BLaER1 treated with 17β-estradiol and CSF1 and Interleukin-3, amounts not matched to agents 10 nM and 100 nM (cell line): ENCODE data around the gene SPAG16.

Source experiments
- H3K27ac ChIP-seq, 11 experiments: shearing (Covaris generic); formaldehyde crosslinking; 2 replicates each; pipeline ENCODE4 v1.8.1; 2022
- H3K27me3 ChIP-seq, 11 experiments: shearing (Covaris generic); formaldehyde crosslinking; 2 replicates each; pipeline ENCODE4 v1.8.1; 2022
- H3K36me3 ChIP-seq, 11 experiments: shearing (Covaris generic); formaldehyde crosslinking; 2 replicates each; pipeline ENCODE4 v1.8.1; 2022
- H3K4me1 ChIP-seq, 10 experiments: shearing (Covaris generic); formaldehyde crosslinking; 2 replicates each; pipeline ENCODE4 v1.8.1; 2022
- H3K4me2 ChIP-seq, 11 experiments: shearing (Covaris generic); formaldehyde crosslinking; 2 replicates each; pipeline ENCODE4 v1.8.1; 2022
- H3K4me3 ChIP-seq, 10 experiments: shearing (Covaris generic); formaldehyde crosslinking; 2 replicates each; pipeline ENCODE4 v1.8.1; 2022
- H3K9ac ChIP-seq, 11 experiments: shearing (Covaris generic); formaldehyde crosslinking; 2 replicates each; pipeline ENCODE4 v1.8.1; 2022
- H3K9me3 ChIP-seq, 11 experiments: shearing (Covaris generic); formaldehyde crosslinking; replicated peaks in 1 of 11; 2 replicates each; pipeline ENCODE4 v1.8.1; 2022
- H4K20me1 ChIP-seq, 11 experiments: shearing (Covaris generic); formaldehyde crosslinking; 2 replicates each; pipeline ENCODE4 v1.8.1; 2022
- Cebpa-rat ChIP-seq, 11 experiments: shearing (Covaris generic); IDR thresholded peaks; 2 replicates each; pipeline ENCODE4 v1.8.1; 2022

Gene SPAG16

GRCh38 chr2:213834331-213834730, 550.1 kb downstream of the SPAG16 start:
- no peak overlapping the region for H3K27ac ChIP-seq
- no peaks in the 10 kb centered on the region for H3K27me3 ChIP-seq
- no peak overlapping the region for H3K4me3 ChIP-seq
- H4K20me1 ChIP-seq = no peaks in the 10 kb centered on the region
- H3K36me3 ChIP-seq = no peaks in the 10 kb centered on the region
- TF ChIP-seq Cebpa-rat (IDR thresholded peaks at IDR 0.05) = no peak
- no peak overlapping the region for H3K4me2 ChIP-seq
- H3K4me1 ChIP-seq = no peaks in the 10 kb centered on the region
- no peak overlapping the region for H3K9ac ChIP-seq
- H3K9me3 ChIP-seq = peaks cover 0 to 2% (median 0%) of the 10 kb centered on the region in 11 experiments; a peak in 4 of 22 replicates

GRCh38 chr2:213834746-213835145, 550.5 kb downstream of the SPAG16 start:
- H3K4me3 ChIP-seq = no peak overlapping the region
- H3K9ac ChIP-seq = no peak overlapping the region
- no peaks in the 10 kb centered on the region for H3K9me3 ChIP-seq
- no peak for TF ChIP-seq Cebpa-rat (IDR thresholded peaks at IDR 0.05)
- H3K4me1 ChIP-seq = no peaks in the 10 kb centered on the region
- no peaks in the 10 kb centered on the region for H4K20me1 ChIP-seq
- H3K36me3 ChIP-seq = no peaks in the 10 kb centered on the region
- no peak overlapping the region for H3K27ac ChIP-seq
- no peak overlapping the region for H3K4me2 ChIP-seq
- H3K27me3 ChIP-seq = no peaks in the 10 kb centered on the region

DNA sequence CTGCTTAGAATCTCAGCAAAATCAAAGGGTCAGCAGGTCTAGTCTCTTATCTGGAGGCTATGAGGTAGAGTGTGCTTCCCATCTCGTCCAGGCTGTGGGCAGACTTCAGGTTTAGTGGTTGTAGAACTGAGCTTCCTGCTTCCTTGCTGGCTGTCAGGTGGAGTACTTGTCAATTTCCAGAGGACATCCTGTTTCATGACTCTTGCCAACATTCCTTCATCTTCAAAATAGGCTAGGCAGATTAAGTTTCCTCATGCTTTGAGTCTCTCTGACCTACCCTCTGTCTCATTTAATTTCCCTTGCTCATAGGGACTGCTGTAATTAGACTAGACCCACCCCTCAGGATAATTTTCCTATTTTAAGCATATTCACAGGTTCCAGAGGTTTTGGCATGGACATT, 562.6 kb downstream of the SPAG16 start:
- Histone ChIP-seq H3K4me3 (no peak overlapping the region), H3K36me3 (no peaks in the 10 kb centered on the region), H3K4me1 (no peaks in the 10 kb centered on the region), H3K9me3 (no peaks in the 10 kb centered on the region), H4K20me1 (no peaks in the 10 kb centered on the region), H3K27me3 (no peaks in the 10 kb centered on the region), H3K9ac (no peak overlapping the region), H3K4me2 (no peak overlapping the region), H3K27ac (no peak overlapping the region)
- TF ChIP-seq Cebpa-rat (IDR thresholded peaks at IDR 0.05) = no peak

GRCh38 chr2:213847316-213847715, 563.1 kb downstream of the SPAG16 start:
- H3K27ac ChIP-seq = no peak overlapping the region

DNA sequence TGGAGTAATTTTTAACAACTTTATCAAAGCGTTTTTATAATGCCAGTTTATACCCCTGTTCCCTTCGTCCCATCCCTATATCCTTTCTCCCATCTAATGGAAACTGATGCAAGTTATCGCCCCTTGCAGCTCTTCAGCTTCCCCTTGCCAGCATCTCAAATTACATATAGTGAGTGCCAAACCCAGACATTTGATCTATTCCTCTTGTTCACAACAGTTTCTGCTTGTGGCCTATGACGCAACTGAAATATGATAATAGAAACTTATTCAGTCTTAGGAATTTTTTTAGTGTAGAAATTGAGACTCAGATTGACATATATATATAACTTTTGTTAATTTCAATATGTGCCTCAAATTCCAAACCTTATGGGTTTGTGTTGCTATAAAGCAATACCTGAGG, 564.4 kb downstream of the SPAG16 start:
- no peaks in the 10 kb centered on the region for H3K36me3 ChIP-seq
- H3K9me3 ChIP-seq = no peaks in the 10 kb centered on the region
- no peak overlapping the region for H3K27ac ChIP-seq
- H3K9ac ChIP-seq = no peak overlapping the region
- H3K4me3 ChIP-seq = no peak overlapping the region
- no peaks in the 10 kb centered on the region for H4K20me1 ChIP-seq
- TF ChIP-seq Cebpa-rat (IDR thresholded peaks at IDR 0.05) = no peak
- H3K4me1 ChIP-seq = no peaks in the 10 kb centered on the region
- no peak overlapping the region for H3K4me2 ChIP-seq
- H3K27me3 ChIP-seq = no peaks in the 10 kb centered on the region

More at GRCh38 chr2:213847316-213847715, 563.1 kb downstream of the SPAG16 start:
- Histone ChIP-seq H3K4me3 (no peak overlapping the region), H3K9ac (no peak overlapping the region), H3K36me3 (no peaks in the 10 kb centered on the region), H3K9me3 (no peaks in the 10 kb centered on the region), H3K4me2 (no peak overlapping the region), H3K27me3 (no peaks in the 10 kb centered on the region), H3K4me1 (no peaks in the 10 kb centered on the region), H4K20me1 (no peaks in the 10 kb centered on the region)
- TF ChIP-seq Cebpa-rat (IDR thresholded peaks at IDR 0.05) = no peak

DNA sequence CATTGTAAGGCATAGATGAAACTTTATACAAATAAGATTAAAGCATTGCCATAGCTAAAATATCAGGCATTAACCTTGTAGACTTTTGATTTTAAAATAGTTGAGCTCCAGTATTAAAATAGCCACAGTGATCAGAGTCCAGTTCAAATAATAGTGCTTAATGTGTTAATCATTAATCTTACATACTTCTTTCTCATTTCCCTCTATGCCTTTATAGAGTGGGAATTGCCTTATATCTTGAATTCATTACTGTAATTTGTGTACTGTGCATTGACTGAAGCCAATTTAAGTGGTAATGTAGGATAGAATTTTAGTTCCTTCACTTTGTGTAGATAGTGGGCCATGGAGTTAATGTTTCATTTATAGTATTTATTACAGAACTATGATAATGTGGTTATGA, 577.4 kb downstream of the SPAG16 start:
- no peaks in the 10 kb centered on the region for H3K9me3 ChIP-seq
- H3K4me3 ChIP-seq = no peak overlapping the region
- no peak overlapping the region for H3K4me2 ChIP-seq
- H3K27me3 ChIP-seq = no peaks in the 10 kb centered on the region
- no peaks in the 10 kb centered on the region for H4K20me1 ChIP-seq
- TF ChIP-seq Cebpa-rat (IDR thresholded peaks at IDR 0.05) = no peak
- no peaks in the 10 kb centered on the region for H3K36me3 ChIP-seq
- H3K4me1 ChIP-seq = no peaks in the 10 kb centered on the region
- H3K27ac ChIP-seq = no peak overlapping the region
- no peak overlapping the region for H3K9ac ChIP-seq

DNA sequence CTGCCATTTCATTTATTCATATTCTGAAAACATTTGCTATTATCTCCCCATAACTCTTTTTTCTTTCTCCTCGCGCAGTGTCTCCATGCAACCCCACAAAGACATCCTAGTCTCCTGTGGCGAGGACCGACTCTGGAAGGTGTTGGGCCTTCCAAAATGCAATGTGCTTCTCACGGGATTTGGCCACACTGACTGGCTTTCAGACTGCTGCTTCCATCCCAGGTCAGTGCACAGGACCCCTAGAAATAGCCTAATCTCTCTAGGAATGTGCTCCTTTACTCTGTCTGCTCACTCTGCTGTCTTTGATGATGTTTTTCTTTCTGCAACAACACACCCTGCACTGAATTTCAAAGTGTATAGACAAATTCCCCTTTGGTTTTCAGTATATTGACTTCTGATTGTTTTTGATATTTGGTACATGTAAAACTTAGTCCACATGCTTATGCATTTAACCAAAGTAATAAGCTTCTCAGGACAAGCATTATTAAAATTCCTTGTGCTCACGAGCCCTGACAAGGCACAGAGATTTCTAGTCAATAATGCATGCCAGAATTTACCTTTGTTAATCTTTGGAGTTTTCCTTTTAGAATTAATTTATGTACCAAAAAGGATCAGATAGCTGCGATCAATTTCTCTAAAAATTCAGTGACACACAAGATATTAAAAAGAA, 578.3 kb downstream of the SPAG16 start:
- Histone ChIP-seq H4K20me1 (no peaks in the 10 kb centered on the region), H3K9me3 (no peaks in the 10 kb centered on the region), H3K4me1 (no peaks in the 10 kb centered on the region), H3K4me3 (no peak overlapping the region), H3K36me3 (no peaks in the 10 kb centered on the region), H3K4me2 (no peak overlapping the region), H3K27me3 (no peaks in the 10 kb centered on the region), H3K27ac (no peak overlapping the region), H3K9ac (no peak overlapping the region)
- no peak for TF ChIP-seq Cebpa-rat (IDR thresholded peaks at IDR 0.05)

DNA sequence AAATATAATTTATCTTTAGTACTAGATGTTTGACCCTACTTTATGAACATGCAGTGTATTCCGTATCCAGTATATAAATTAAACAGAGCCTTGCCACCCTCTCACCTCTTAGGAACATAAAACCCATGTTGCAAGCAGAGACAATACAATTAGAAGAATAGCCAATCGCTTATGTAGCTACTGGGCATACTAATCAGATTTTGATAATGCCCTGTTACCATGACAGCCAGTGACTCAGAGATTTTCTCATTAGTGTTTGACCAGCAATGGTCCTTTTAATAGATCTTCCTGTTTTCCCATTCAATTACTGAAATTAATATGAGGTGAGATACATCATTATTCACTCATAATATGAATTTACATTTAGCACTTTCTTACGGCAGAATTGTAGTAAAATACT, 579.3 kb downstream of the SPAG16 start:
- Histone ChIP-seq H3K9me3 (no peaks in the 10 kb centered on the region), H3K4me2 (no peak overlapping the region), H4K20me1 (no peaks in the 10 kb centered on the region), H3K36me3 (no peaks in the 10 kb centered on the region), H3K4me3 (no peak overlapping the region), H3K9ac (no peak overlapping the region), H3K27me3 (no peaks in the 10 kb centered on the region), H3K4me1 (no peaks in the 10 kb centered on the region), H3K27ac (no peak overlapping the region)
- TF ChIP-seq Cebpa-rat (IDR thresholded peaks at IDR 0.05) = no peak

DNA sequence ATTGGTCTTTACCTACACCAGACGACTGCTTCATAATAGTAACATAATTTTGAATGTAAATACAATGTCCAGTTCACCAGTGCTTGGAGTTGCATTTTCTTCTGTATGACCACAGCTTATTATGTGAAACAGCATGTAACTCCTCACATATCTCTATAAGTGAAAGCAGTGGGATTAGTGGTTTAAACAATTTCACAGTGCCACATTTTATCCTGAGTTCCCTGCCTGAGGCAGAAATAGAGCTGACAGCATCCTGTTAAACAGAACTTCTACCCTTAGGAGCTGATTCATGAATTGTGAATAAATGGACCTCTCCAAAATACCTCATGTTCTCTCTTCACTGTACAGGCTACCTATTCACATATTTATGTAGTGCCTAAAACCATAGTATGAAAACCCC, 584.3 kb downstream of the SPAG16 start:
- Histone ChIP-seq H3K27me3 (no peaks in the 10 kb centered on the region), H3K4me1 (no peaks in the 10 kb centered on the region), H3K9me3 (no peaks in the 10 kb centered on the region), H3K9ac (no peak overlapping the region), H3K4me3 (no peak overlapping the region), H3K4me2 (no peak overlapping the region), H4K20me1 (no peaks in the 10 kb centered on the region), H3K27ac (no peak overlapping the region), H3K36me3 (no peaks in the 10 kb centered on the region)
- no peak for TF ChIP-seq Cebpa-rat (IDR thresholded peaks at IDR 0.05)

DNA sequence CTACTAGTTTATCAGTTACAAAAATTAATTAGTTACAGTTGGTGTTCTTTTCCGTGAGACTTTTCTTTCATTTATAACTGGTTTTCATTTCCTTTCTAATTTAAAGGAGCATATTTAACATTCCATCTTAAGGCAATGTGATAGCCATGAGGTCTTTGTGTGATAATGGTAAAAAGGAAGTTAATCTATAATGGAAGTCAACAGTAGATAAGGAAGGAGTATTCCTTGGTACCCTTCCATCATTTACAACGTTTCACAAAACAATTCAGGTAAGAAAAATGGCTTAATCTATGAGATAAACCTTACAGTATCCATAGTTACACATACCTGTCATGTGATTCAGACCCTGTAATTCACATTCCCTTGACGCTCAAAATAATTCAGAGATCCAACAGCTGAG, 601.2 kb downstream of the SPAG16 start:
- Histone ChIP-seq H3K4me3 (no peak overlapping the region), H3K27me3 (no peaks in the 10 kb centered on the region), H3K27ac (no peak overlapping the region), H4K20me1 (no peaks in the 10 kb centered on the region), H3K4me2 (no peak overlapping the region), H3K36me3 (no peaks in the 10 kb centered on the region), H3K4me1 (no peaks in the 10 kb centered on the region), H3K9ac (no peak overlapping the region), H3K9me3 (no peaks in the 10 kb centered on the region)
- no peak for TF ChIP-seq Cebpa-rat (IDR thresholded peaks at IDR 0.05)
